H1 (cell line): ENCODE data around the gene TTC13. TPM values are rescaled to one million over a fixed set of nuclear protein-coding genes. Genes with fewer than 3 reads are reported as not detected.

Experiments
- ASH2L ChIP-seq: fragments of 200-600, 300-600 bp; sonication (generic); IDR thresholded peaks from one replicate; pipeline ENCODE4 v1.7.1; 2017; ENCODE audit warnings: low read length
- BCL11A ChIP-seq, 2 experiments: IDR thresholded peaks; one replicate each; pipeline ENCODE4 v1.6.1; 2011; ENCODE audit warnings: low read depth in 2 of 2, low read length in 2 of 2, mild to moderate bottlenecking in 2 of 2
- RXRA ChIP-seq: IDR thresholded peaks from 2 replicates; pipeline ENCODE4 v1.6.1; 2011; ENCODE audit warnings: low read depth, mild to moderate bottlenecking, low read length, moderate library complexity; ENCODE audit not compliant: insufficient read depth
- TCF12 ChIP-seq: IDR thresholded peaks from 2 replicates; pipeline ENCODE4 v1.6.1; 2011; ENCODE audit warnings: low read depth, mild to moderate bottlenecking, low read length
- polyA plus RNA-seq, 7 experiments: library from polyadenylated mRNA; depleted of rRNA in 3 of 7; stranded (reverse) in 5 of 7; unstranded in 2 of 7; fragments of >200 nt in 5 of 7; fragments of 200-250 nt in 2 of 7; gene quantifications; 1 replicate in 5 of 7; 2 replicates in 1 of 7; 4 replicates in 1 of 7; pipeline versions ENCODE4 v1.2.1 to v1.2.3, GENCODE V29; 2011 to 2013; ENCODE audit warnings: missing spikeins in 2 of 7, mixed read lengths in 2 of 7
- total RNA-seq: library from RNA; stranded (reverse); fragmentation: NEBNext Ultra II Directional; extraction: Animal tissue kit (Norgen Biotek cat#: 25700); gene quantifications from 2 replicates; pipeline ENCODE4 v1.2.1, GENCODE V29; 2021

TTC13 gene
- total and polyA plus RNA-seq, 2 of the 8 experiments (the other 6 are each of a cell fraction or from before 2014, with no cell fraction given) = 3.1 to 7.1 TPM

- TF ChIP-seq RXRA = no peak
- no peak for TF ChIP-seq BCL11A (IDR thresholded peaks at IDR 0.05; ENCODE audit: low read depth in 2 of 2, low read length in 2 of 2)
- TF ChIP-seq TCF12 = no peak
- TF ChIP-seq ASH2L = no peak
- TF ChIP-seq, all 59 proteins: peak for 0
Measured at GRCh38 chr1:230899841-230900251, 78.8 kb downstream of the TTC13 start (continued).
